Measurements from ENCODE around the gene PCGF2.
"Not testable (repeated sequence)": the region's sequence is repeated elsewhere in the genome, so short reads cannot be mapped to it uniquely, and the experiment has no call there.

PCGF2 gene

DNA sequence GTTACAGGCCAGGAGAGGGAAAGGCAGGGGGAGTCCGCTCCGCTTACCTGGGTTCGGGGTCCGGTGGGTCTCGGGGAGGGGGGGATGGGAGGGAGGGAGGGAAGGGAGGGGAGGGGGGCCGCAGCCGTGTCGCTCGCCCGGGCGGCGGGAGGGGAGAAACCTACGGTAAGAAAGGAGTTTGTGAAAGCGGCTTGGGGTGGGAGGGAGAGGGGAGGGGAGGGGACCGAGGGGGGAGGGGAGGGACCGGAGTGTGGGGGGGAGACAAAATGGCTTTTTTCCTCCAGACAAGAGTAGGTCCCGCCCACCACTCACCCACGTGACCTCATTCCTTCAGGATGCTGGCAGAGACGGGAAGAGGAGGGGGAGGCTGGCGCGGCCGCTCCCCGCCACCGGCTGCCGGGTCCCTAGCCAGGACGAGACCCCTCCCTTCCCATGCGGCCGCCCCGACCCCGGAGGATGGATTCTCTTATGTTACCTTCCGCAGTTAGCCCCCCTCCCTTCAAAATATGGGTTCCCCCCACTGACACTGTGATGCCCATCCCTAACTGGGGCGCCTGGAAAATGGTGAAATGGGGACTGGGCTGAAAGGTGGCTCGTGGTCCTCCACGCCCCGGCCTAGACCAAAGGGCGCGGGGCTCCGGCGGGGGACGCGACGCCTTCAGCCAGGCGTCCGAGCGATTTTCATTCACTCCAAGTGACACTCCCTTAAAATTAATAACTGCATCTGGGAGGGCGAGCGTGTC lies at the start of gene PCGF2:
Gene PCGF2, minus strand, starts transcription at position 188 of the 743 bp plus-strand sequence. CDS start 7,934 bp downstream, outside the sequence.
- DNase-seq, result peak; percentile 94

DNA sequence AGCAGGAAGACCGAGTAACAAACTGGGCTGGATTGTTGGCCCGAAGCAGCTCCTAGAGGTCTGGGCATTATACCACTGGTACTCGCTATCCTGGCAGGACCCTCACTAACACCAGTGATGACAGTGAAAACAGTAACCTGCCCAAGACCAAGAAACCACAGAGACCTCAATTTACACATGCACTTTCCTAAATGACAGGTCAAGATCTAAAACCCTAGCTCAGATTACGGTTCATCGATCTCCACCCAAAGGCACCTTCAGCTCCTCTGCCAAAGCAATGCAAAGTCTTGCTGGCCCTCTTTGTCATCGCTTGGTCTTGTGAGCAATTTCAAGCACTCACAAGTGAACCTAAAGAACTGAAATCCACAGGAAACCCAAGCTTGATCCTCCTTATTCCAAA lies 49.7 kb upstream of the PCGF2 start:
- no peak for DNase-seq

DNA sequence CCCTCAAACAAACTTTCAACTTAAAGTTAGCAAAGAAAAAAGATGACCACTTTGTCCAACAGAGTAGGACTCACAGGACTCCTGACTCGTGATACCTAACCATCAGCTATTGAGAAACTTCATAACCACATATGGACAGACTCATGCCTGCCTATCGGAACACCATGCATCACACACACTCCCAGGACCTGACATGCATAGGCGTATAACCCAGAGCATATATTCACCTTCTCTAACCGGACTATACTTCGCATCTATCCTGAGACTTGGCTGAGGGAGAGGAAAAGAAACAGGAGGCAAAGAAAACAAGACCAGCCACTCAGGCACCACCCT lies 49.0 kb upstream of the PCGF2 start:
- DNase-seq, result no peak

DNA sequence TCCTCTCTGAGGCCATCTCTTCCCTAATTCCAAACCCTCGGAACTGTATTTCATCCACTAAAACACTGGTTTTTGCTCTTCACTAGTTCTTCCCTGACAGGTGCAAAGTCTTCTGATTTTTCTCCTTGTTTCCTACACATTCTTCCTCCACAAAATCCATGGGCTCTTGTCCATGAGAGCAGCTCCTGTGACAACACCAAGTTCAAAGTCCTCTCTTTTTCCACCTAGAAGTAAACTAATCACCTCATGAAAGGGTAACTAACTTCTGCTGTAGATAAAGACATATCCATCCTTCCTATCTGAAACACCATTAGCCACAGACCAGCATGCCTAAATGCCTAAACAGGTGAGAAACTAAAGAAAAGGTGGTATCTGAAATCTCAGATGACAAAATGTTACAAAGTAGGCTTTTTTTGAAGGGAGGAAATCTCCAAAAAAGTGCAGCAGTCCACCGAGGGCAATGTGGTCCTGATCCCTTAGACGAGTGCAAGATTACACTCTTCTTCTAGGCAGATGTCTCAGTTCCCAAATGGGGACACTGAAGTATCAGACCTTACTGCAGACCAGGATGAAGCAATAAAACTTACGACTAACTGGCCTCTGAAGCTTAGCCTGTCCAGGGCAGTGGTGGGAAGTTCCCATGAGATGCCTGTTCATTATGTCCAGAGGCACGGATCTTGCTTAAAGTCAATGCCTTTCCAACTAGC lies 48.5 kb upstream of the PCGF2 start:
- no peak for DNase-seq

DNA sequence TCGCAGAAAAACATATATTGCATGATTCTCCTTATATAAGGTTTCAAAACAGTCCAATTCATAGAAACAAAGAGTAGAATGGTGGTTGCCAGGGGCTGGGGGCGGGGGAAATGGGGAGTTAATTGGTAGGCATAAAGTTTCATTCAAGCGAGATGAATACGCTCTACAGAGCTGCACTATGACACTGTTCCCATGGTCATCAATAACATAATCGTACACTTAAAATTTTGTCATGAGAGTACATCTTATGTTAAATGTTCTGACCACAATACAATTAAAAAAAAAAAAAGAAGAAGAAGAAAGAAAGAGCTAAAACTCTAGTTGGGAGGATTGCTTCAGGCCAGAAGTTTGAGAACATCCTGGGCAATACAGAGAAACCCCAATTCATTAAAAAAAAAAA lies 46.1 kb upstream of the PCGF2 start:
- DNase-seq, result no peak

DNA sequence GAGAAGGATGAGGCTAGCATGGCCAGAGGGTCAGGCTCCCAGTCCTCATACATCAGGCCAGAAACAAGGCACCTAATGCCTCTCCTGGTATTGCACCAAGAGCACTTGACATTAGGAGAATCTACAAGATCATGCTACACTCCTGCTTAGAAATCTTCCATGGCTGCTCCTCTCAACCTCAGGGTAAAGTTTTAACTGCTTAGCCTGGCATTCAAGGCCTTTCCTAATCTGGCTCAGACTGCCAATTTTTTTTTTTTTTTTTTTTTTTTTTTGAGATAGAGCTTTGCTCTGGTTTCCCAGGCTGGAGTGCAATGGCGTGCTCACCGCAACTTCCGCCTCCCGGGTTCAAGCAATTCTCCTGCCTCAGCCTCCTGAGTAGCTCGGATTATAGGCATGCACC lies 43.0 kb upstream of the PCGF2 start:
- no peak for DNase-seq

DNA sequence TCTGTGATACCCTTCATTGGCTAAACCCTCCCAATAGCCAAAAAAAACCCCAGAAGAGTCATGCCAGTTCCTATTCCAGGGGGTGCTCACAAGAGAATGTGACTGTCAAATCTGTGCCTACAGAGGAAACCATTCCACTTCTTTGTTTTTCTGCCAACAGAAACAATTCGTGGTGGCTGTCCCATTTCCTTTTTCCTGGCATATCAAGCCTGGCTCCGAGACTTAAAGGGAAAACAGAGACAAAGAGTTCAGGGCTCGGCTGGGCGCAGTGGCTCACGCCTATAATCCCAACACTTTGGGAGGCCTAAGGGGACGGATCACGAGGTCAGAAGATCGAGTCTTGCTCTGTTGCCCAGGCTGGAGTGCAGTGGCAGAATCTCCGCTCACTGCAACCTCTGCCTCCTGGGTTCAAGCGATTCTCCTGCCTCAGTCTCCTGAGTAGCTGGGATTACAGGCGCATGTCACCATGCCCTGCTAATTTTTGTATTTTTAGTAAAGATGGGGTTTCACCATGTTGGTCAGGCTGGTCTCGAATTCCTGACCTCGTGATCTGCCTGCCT lies 42.1 kb upstream of the PCGF2 start:
- not testable (repeated sequence) for DNase-seq

DNA sequence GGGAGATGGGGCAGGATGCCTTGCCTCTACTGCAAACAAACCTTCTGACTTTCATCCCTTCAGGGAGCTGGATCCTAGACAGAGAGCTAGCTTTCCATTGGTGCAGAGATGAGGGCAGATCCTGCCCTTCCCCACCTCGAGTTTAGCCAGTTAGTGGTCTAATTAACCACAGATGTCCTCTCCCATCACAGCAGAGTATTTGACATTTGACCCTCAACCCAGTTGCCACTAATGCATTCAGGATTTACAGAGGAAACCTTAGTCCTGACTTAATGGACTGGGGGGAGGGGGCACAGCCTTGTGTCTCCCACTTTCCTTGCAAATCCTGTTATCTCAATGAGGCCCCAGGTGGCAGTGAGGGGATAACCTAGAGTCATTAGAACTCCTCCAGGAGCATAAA lies 41.0 kb upstream of the PCGF2 start:
- no peak for DNase-seq

DNA sequence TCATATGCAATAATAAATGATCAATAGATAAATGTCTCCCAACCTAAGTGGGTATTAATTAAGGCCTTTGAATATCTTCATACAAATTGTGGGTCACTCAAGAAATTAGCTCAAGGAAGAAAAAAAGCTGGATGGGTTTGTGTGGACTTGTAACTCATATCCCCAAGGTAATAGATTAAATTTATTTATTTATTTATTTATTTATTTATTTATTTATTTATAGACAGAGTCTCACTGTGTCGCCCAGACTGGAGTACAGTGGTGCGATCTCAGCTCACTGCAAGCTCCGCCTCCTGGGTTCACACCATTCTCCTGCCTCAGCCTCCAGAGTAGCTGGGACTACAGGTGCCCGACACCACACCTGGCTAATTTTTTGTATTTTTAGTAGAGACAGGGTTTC lies 39.9 kb upstream of the PCGF2 start:
- not testable (repeated sequence) for DNase-seq

DNA sequence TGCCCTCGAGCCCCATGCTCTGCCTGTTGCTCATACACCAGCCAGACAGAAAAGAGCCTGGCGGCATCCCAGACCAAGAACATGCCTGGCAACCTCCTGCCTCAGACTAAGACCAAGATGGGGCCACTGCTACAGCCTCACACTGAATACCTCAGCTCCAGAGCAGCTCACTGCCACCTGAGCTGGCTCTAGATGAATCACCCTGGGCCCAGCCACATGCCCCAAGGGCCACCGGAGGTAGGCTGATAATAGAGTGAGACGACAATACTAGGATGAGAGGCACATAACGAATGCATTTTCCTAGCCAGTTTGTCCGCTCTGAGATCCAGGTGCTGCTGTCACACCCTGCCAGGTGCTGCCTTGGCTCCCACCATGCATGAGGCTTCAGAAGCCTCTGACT lies 38.2 kb upstream of the PCGF2 start:
- no peak for DNase-seq

DNA sequence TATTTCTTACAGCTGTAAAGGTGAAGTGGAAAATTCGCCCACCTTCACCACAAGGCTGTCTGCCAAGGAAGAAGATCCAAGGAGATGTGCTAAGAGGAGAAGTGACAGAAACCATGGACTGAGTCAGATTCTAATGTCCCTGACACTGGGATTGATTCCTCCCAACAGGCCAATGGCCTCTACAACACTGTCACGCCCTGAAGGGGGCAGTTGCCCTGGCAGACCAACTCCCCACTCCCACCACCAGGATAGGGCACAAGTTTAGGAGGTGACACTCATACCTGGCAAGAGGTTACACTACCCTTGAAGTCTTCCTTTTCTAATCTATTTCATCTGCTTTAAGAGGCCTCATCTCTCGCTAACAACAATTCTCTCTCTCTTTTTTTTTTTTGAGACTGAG lies 35.1 kb upstream of the PCGF2 start:
- no peak for DNase-seq

DNA sequence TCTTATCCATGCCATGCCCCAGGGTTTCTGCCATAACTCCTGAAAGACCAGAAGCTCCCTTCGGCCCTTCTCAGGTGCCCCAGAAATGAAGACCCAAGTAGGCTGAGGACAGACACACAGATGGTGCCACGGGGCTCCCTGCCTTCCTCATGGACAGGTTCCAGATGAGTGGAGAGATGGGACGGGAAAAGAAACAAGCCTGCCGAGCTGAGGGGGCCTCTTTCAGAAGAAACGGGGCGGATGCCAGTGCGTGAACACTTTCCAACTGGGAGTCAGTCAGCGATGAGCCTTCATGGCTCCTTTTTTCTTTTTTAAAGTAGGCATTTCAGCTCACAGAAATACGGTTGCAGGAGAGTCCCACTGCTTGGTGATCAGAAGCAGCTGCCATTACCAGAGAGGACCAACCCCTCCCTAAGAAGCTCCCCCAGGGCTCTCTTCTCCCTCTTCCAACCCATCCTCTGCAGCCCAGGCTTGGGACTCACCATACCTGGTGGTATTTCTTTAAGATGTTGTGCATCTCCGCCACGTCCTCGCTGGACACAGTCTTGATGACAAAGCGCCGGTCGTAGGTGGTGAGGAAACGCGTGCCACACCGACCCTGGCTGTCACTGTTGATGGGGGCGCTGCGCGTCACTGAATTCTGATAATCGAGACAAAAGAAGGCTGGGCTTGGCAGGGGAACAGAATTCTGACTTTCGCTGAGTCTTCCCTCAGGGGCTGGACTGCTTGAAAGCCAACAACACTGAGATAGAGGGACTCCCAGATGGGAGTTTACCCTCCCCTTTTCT lies 32.0 kb upstream of the PCGF2 start:
- no peak for DNase-seq

DNA sequence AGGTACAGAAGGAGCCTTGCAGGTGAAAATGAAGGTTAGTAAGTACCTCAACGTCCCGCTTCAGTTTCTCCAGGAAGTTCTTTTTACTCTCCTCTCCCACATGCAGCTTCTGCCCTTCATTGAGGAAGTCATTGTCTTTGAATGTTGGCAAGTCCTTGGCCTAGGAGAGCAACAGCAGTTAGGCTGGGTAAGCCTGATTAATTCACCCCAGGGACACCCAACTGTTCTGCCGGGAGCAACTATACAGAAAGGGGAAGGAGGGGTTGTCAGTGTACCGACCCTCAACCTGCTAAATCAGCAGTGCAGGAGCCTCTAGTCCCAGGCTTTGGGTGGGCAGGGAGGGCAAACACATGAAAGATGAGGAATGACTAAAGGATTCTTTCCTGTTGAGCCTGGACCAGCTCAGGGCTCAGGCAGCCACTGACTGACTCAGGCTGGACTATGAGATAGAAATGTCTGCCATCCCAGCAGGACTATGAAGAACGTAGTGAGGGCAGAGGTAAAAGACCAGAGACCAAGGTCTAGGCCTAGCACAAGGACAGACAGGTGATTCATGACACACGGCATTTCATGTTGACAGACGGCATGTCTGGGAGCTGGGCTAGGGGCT lies 29.6 kb upstream of the PCGF2 start:
- DNase-seq, result no peak

DNA sequence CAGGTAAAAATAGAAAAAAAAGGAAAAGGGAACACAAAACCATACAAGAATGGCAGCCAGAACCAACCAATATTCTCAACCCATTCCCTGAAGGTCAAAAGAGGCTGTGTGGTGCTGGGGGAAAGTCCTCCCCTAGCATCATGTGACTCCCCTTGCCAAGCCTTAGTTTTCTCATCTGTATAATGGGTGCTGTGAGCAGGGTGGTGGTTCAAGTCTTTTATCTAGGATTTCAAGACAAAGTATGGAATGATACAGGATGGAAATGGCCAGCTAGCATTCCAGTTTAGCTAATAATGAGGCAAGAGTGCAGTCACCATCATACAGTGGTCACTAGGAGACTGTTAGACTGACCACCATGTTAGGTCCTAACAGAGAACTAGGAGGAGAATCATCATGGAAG lies 25.1 kb upstream of the PCGF2 start:
- no peak for DNase-seq

DNA sequence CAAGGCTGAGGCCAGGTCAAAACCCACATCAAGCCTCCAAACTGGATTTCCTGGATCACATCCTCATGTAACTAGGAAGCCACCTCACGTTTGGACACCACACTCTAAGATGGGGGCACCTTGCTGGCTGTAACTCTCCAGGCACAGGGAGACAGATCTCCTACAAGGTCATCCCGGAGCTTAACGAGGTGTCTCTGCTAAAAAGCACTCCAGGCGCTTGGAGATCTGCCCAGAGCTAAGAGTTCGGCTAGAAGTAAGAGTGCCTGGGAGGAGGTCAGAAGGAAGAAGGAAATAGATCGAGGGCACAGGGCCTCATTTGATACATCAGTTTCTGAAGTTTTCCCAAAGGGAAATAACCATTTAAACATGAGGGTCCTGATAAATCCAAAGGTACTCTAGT lies 20.3 kb upstream of the PCGF2 start:
- DNase-seq, result no peak

DNA sequence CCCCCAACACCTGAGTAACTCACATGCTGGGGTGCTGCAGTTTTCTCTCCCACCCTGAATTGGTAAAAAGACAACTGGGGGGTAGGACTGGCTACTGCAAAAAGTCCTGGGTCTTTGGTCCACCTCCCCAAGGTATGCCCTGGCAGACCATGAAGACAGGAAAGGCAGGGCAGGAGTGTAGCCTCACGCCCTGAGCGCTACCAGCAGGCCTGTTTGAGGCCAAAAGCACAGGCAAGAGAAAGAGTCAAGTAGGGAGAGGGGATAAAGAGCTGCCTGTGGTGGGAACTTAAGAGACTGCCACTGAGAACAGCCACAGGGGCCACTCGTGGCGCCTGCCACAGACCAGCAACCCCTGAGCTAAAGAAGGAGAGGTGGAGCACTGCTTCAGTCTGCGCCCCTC lies 18.2 kb upstream of the PCGF2 start:
- DNase-seq, result no peak

DNA sequence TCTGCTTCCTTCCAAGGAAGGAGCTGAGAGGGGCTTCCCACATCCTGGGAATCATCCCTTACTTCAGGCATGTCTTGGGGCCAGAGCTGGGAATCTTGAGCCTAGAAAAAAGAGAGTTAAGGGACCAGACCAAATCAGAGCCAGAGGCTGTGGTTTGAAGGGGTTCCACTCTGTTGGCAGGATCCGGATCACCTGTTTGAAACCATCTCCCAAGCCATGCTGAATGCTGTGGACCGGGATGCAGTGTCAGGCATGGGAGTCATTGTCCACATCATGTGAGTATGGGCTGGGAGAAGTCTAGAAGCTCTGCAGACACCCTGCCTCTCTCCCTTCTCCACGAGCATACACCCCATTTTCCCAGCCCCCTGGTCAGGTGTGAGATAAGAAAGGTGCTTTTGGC lies 14.1 kb upstream of the PCGF2 start:
- DNase-seq, result no peak

DNA sequence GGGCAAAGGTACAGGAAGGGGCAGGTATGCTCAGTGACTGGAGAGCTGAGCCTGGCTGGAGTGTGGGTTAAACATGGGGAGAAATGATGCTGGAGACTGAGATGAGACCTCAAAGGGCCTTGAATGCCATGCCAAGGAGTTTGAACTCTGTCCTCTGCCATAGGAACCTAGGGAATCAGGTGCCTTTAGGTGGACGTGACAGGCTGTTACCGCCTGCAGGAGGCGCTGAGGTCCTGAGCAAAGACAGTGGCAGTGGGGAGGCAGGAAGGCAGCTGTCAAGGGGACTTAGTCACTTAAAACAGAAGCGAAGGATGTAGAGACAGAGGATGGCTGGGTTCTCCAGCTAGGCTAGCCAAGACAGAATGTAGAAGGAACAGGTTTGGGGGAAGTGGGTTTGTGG lies 13.5 kb upstream of the PCGF2 start:
- no peak for DNase-seq

DNA sequence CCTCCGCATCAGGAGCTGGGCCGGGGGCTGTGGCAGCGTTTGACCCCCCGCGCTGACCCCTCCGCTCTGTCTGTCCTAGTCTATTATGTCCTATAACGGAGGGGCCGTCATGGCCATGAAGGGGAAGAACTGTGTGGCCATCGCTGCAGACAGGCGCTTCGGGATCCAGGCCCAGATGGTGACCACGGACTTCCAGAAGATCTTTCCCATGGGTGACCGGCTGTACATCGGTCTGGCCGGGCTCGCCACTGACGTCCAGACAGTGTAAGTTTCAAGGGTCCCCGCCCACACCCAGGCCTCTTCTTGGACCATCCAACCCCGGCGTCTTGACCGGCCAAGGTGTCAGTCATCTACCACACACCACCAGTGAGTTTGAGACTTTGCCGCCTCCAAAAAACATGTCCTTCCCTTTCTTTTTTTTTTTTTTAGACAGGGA lies 5.0 kb upstream of the PCGF2 start:
- DNase-seq, result peak; percentile 44

DNA sequence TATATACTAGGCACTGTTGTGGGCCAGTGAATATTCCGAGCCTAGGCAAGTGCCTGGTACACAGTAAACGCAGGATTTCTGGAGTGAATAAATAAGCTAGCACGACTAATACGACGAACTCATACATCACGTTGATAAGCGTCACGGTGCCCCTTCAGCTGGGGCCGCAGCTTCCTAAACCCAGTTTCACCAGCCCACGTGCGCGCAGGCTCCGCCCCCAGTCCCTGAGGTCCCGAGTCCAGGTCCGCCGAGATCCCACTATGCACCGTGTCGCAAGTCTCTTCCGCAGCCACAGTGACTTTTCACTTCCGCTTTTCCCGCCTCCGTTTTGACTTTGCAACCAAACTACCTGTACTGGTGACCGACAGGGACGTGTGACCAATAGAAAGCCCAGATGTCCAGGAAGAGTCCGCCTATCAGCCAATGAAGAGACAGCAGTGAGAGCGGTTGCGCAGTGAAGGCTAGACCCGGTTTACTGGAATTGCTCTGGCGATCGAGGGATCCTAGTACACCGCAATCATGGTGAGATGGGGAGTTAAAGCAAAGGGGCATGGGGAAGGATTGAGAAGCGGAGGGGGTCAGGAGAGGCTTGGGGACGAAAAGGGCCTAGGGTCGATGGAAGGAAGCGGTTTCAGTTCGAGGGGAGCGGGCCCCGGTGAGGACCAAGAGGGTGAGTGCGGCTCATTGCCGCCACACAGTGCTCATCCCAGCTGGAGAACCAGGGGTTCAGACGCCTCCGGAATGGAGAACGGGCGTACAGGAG lies 4.4 kb upstream of the PCGF2 start, which contains the start of gene PSMB3:
Gene PSMB3, plus strand, starts transcription at position 434 of the 763 bp plus-strand sequence. Its CDS starts 86 bp downstream, at position 520.
- DNase-seq, result peak; percentile 99

DNA sequence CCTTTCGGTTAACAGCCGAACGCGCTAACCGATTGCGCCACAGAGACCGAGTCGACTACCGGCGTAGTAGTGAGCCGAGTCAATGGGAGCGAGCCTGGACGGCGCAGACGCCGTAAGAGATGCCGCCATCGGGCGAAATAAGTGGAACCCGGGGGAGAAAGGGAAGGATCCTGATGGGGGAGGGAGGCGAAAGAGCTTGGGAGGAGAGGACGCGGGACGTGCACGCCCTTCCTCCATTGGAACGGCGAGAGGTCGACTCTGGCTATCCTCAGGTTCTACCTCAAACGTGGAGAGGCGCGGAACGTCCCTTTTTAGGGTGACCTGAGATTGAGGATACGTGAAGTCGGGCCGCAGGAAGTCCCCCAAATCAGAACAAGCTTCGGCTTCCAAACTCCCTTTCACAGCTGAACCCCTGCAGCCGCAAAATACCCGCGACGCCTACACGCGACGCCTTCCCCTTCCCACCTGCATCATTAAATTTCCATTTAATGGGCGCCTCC lies 3.7 kb upstream of the PCGF2 start:
- peak; percentile 93 for DNase-seq
